ENCODE results near the gene APBA3.

DNA sequence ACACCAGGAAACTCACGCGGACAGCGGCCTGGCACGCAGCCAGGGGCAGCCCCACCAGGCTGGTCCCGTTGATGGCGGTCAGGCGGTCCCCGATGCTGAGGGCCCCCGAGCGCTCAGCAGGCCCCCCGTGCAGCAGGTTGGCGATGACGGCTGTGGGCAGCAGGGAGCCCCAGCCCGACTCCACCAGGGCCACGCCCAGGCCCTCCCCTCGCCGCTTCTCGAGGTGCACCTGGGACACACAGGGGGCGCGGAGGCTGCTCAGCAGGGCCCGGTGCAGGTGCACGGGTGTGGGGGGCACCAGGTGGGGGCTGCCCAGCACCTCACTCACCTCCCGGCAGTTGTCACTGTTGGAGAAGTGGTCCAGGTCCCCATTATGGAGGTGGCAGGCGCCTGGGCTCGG is 9.0 kb downstream of the APBA3 start:
- TF ChIP-seq, protein P1, sequence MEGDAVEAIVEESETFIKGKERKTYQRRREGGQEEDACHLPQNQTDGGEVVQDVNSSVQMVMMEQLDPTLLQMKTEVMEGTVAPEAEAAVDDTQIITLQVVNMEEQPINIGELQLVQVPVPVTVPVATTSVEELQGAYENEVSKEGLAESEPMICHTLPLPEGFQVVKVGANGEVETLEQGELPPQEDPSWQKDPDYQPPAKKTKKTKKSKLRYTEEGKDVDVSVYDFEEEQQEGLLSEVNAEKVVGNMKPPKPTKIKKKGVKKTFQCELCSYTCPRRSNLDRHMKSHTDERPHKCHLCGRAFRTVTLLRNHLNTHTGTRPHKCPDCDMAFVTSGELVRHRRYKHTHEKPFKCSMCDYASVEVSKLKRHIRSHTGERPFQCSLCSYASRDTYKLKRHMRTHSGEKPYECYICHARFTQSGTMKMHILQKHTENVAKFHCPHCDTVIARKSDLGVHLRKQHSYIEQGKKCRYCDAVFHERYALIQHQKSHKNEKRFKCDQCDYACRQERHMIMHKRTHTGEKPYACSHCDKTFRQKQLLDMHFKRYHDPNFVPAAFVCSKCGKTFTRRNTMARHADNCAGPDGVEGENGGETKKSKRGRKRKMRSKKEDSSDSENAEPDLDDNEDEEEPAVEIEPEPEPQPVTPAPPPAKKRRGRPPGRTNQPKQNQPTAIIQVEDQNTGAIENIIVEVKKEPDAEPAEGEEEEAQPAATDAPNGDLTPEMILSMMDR (IDR thresholded peaks at IDR 0.05), result no peak
- no peak for TF ChIP-seq POLR2A (IDR thresholded peaks at IDR 0.05)

Data from adrenal gland (tissue), 5 donors.